ENCODE measurements around the gene CCNL1.

CCNL1 gene

DNA sequence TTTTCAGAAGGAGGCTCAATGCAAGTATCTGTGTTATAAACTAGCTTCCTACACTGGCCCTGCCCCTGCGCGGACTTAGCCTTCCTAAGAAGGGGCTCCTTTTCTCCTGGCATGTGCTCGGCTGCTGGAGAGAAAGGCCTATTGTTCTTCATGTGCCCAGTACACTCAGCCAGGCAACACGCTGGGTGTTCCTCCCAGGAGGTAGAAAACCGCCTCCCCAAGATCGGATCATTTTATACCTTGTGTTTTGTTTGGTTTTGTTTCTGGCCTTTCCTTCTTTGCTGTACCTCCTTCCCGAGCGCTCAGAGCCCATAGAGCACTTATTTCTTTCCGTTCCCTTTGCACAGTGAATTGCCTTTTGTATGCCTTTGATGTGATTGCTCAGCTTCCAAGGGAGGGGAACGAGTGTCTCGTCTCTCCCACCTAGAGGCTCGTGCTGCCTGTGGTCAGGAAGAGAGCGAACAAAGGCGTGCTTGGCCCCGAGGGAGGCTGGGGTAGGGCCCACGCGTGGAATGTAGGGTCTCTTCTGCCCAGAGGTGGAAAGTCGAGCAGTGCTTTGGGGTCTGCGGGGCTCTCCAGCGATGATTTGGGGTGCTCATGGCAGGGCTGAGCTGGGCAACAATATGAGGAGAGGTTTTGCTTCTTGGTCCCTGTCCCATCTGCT lies 30.0 kb downstream of the CCNL1 start:
- no peak for DNase-seq (ENCODE audit: low spot score)
- TF ChIP-seq, protein P1, sequence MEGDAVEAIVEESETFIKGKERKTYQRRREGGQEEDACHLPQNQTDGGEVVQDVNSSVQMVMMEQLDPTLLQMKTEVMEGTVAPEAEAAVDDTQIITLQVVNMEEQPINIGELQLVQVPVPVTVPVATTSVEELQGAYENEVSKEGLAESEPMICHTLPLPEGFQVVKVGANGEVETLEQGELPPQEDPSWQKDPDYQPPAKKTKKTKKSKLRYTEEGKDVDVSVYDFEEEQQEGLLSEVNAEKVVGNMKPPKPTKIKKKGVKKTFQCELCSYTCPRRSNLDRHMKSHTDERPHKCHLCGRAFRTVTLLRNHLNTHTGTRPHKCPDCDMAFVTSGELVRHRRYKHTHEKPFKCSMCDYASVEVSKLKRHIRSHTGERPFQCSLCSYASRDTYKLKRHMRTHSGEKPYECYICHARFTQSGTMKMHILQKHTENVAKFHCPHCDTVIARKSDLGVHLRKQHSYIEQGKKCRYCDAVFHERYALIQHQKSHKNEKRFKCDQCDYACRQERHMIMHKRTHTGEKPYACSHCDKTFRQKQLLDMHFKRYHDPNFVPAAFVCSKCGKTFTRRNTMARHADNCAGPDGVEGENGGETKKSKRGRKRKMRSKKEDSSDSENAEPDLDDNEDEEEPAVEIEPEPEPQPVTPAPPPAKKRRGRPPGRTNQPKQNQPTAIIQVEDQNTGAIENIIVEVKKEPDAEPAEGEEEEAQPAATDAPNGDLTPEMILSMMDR (IDR thresholded peaks at IDR 0.05; ENCODE audit: extremely low read depth, insufficient read depth, missing control alignments): no peak
- in situ Hi-C loops (cut with MboI; ENCODE audit: low pct_unique_long_range_greater_than_20kb, low sequenced_read_pairs, unreplicated experiment): loop anchor here (10.0 to 25.0 kb wide), 3 partner anchors 45 to 968 kb away; partner anchors contain the start of gene TIPARP

DNA sequence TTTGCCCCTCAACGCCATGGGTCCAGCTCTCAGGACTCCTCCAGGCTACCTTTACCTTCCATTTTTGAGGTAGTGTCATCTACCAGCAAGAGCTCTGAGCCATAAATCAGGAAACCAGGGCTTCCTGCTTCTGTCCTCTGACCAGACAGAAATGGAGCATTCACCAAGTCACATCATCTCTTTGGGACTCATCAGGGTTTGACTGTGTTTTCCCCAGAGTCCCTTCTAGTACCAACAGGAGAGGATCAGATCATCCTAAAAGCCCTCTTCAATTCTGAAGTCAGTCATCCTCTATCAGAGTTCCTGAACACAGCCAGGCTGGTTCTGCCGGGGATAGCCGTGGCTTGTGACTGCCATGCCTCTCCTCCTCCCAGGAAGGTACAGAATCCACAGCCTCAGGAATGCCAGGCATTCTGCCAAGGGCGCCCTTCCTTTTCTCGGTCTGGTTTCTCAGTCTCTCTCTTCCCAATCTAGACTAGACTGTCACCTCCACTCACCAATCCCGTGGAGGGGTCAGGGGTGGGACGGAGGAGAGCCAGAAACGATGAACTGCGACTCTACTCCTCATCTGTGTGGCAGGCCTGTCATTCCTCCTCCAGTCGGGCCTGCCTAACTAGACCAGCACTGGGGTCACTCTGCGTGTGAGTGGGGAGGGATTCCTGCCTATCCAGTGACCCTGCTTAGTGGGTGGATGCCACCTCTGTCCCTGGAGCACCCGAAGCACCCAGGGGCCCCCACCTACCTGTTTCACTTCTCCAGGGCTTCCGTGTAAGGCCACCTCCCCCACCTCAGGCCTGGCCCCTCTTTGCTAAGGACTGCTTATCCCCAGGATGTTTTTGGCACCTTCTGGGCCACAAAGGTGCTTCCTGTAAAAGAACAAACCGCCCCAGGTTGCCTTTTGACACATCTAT lies 30.9 kb downstream of the CCNL1 start:
- TF ChIP-seq, protein P1 (IDR thresholded peaks at IDR 0.05; ENCODE audit: extremely low read depth, insufficient read depth, missing control alignments): no peak
- DNase-seq (ENCODE audit: low spot score): peak; percentile 32
- in situ Hi-C loops (cut with MboI; ENCODE audit: low pct_unique_long_range_greater_than_20kb, low sequenced_read_pairs, unreplicated experiment): loop anchor here (25.0 kb wide), 1 partner anchor 967 kb away; no protein-coding TSS in a partner anchor

DNA sequence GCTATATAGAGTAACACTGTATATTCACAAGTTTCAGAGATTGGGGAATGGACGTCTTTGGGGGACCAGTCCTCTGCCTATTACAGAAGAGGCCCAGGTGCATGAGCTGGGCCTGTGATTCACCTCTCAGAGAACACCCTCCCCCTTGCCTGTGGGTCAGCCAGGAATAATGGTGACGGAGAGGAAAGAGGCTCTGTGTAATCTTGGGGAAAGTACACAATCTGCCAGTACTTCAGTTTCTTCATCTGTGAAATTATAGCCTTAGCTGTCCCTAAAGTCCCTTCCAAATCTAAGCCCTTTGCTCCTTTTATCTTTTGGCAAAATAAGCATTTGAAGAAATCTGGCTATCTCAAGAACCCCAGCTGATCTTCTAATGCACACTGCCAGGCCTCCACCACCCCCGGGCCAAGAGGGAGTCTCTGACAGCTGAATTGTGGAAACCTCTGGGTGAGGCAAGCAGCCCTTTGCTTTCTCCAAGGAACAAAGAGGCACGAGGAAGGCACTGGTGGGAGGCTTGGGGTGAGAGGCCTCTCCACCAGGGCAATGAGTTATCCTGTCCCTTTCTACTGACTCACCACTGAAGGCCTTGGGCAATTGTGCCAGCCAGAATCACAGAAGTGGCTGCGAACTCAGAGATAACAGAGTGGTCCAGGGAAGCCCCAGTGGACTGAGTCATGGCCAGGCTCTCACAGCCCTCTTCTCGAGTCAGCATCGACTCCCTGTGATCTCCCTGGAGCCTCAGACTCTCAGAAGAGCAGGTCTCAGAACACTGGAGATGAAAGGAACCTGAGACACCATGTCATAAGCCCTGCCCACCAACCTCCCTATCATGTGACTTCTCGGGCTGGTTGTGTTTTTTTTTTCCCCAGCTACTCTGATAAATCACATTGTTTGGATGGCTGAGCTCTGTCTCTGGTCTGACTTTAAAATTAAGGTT lies 31.8 kb downstream of the CCNL1 start:
- in situ Hi-C loops (cut with MboI; ENCODE audit: low pct_unique_long_range_greater_than_20kb, low sequenced_read_pairs, unreplicated experiment): loop anchor here (25.0 kb wide), 1 partner anchor 966 kb away; no protein-coding TSS in a partner anchor
- DNase-seq (ENCODE audit: low spot score): peak; percentile 59
- TF ChIP-seq, protein P1 (IDR thresholded peaks at IDR 0.05; ENCODE audit: extremely low read depth, insufficient read depth, missing control alignments): no peak

DNA sequence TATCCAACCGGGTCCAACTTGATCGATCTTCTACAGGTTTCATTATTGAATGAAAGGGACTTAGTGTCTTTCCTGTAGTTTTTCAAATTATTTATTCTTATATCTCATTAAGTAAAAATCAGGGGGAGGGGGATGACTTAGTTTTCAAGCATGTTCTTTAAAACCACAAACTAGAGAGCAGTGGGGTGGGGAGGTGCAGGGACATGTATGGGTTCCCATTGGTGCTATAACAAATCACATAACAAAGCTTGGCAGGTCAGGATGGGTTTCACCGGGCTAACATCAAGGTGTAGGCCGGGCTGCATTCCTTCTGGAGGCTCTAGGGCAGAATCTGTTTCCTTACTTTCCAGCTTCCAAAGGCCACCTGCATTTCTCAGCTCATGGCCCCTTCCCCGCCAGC lies 32.7 kb downstream of the CCNL1 start:
- TF ChIP-seq, protein P1 (IDR thresholded peaks at IDR 0.05; ENCODE audit: extremely low read depth, insufficient read depth, missing control alignments): no peak
- DNase-seq (ENCODE audit: low spot score): no peak
- in situ Hi-C loops (cut with MboI; ENCODE audit: low pct_unique_long_range_greater_than_20kb, low sequenced_read_pairs, unreplicated experiment): loop anchor here (25.0 kb wide), 1 partner anchor 965 kb away; no protein-coding TSS in a partner anchor

DNA sequence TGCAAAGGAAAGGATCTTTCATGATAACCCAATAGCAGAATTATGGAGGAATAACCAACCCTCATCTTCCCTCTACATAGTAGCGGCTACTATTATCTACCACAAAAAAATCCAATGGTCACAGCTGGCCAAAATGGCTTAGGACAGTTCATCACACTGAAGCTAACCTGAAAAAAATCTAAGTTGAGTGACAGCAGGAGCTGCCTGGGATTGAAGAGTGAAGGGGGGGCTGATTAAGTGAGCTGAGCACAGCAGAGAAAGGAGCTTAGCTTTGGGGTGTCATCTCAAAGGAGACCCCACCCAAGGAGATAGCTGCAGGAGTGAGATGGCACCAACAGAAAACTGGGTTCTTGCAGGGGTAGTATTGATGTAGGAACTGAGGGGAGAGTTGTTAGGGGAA lies 33.6 kb downstream of the CCNL1 start:
- TF ChIP-seq, protein P1 (IDR thresholded peaks at IDR 0.05; ENCODE audit: extremely low read depth, insufficient read depth, missing control alignments): no peak
- in situ Hi-C loops (cut with MboI; ENCODE audit: low pct_unique_long_range_greater_than_20kb, low sequenced_read_pairs, unreplicated experiment): loop anchor here (25.0 kb wide), 1 partner anchor 964 kb away; no protein-coding TSS in a partner anchor

More for the DNA sequence above, 33.6 kb downstream of the CCNL1 start:
- no peak for DNase-seq (ENCODE audit: low spot score)

Measured in GM13977 (cell line).